Vagina (tissue), 2 donors: ENCODE results near the gene EPHB1.

Experiments used
- POLR2A ChIP-seq, 2 donors: fragments of 450-650 bp; IDR thresholded peaks; one replicate each; pipeline ENCODE4 v1.6.1; 2017; ENCODE audit warnings: antibody characterized with exemption in 2 of 2, mild to moderate bottlenecking in 2 of 2, moderate library complexity in 2 of 2
- POLR2AphosphoS5 ChIP-seq, 2 donors: sonication (generic); formaldehyde crosslinking; IDR thresholded peaks; one replicate each; pipeline ENCODE4 v1.9.0; 2017; ENCODE audit warnings: antibody characterized with exemption in 2 of 2, mild to moderate bottlenecking in 2 of 2, low read depth in 1 of 2; ENCODE audit not compliant: insufficient read depth in 1 of 2
- TF ChIP-seq, protein P1 (sequence below), 3 experiments: fragments of 450-650 bp in 2 of 3; fragments of 200-600 bp in 1 of 3; sonication (generic) in 1 of 3; IDR thresholded peaks; one replicate each; pipeline ENCODE4 v1.5.1; 2017 to 2019; ENCODE audit warnings: antibody characterized with exemption in 3 of 3, mild to moderate bottlenecking in 2 of 3, moderate library complexity in 2 of 3

DNA sequence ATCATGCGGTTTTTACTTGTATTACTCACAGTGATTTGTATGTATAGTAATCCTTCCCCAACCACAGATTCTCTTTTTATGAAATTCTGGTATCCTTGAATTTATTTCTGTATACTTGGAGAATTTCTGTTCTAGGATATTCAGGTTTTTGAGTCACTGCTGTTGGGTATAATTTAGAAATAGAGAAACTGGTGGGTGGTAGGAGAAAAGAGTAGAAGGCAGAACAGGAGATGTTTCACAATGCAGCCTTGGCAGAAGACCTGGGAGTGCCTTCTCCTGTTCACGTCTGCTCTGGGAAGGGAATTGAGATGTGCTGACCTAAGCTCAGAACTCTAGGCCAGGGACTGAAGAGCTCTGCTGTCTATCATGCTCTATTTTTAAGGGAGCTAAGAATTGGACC, 193.6 kb downstream of the EPHB1 start:
- TF ChIP-seq, protein P1, sequence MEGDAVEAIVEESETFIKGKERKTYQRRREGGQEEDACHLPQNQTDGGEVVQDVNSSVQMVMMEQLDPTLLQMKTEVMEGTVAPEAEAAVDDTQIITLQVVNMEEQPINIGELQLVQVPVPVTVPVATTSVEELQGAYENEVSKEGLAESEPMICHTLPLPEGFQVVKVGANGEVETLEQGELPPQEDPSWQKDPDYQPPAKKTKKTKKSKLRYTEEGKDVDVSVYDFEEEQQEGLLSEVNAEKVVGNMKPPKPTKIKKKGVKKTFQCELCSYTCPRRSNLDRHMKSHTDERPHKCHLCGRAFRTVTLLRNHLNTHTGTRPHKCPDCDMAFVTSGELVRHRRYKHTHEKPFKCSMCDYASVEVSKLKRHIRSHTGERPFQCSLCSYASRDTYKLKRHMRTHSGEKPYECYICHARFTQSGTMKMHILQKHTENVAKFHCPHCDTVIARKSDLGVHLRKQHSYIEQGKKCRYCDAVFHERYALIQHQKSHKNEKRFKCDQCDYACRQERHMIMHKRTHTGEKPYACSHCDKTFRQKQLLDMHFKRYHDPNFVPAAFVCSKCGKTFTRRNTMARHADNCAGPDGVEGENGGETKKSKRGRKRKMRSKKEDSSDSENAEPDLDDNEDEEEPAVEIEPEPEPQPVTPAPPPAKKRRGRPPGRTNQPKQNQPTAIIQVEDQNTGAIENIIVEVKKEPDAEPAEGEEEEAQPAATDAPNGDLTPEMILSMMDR (IDR thresholded peaks at IDR 0.05), result no peak
- TF ChIP-seq POLR2A (IDR thresholded peaks at IDR 0.05) (no peak), POLR2AphosphoS5 (IDR thresholded peaks at IDR 0.05; ENCODE audit: insufficient read depth in 1 of 2, low read depth in 1 of 2) (no peak)
